GM19351 (cell line): Measurements from ENCODE around the gene RDH11.
"Not testable (repeated sequence)": the region's sequence is repeated elsewhere in the genome, so short reads cannot be mapped to it uniquely, and the experiment has no call there.

ENCODE experiments used
- ATAC-seq: cut with Tn5 transposase; IDR thresholded peaks from one replicate; pipeline ENCODE4 v1.9.1; 2021; ENCODE audit warnings: mild to moderate bottlenecking, moderate library complexity; ENCODE audit not compliant: unreplicated experiment

The RDH11 gene, protein sequence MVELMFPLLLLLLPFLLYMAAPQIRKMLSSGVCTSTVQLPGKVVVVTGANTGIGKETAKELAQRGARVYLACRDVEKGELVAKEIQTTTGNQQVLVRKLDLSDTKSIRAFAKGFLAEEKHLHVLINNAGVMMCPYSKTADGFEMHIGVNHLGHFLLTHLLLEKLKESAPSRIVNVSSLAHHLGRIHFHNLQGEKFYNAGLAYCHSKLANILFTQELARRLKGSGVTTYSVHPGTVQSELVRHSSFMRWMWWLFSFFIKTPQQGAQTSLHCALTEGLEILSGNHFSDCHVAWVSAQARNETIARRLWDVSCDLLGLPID

DNA sequence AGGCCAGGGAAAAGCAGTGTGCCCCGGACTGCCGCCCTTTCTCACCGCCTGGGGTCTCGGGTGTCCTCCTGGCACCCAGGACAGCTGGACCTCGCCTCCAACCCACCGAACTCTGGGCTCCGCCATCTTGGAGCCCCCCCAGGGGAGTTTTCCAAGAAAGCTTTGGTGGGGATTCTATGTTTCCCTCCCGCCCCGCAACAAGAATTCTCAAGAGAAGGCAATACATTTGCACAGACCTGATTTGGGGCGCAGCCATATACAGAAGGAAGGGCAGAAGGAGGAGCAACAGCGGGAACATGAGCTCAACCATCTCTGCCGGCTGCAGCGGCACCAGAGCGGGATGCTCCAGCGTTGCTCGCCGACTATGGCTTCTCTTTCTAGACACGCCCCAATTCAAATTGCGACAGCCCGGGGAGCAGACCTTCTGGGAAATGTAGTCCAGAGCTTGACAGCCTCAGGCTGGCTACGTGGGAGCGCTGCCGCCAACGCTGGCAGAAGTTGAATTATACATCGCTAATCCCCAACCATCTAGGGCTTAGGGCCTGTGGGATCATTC lies at the start of gene RDH11:
Gene RDH11, minus strand, starts transcription at position 371 of the 556 bp plus-strand sequence. Its CDS starts 61 bp downstream, at position 310.
- ATAC-seq = peak; percentile 82

DNA sequence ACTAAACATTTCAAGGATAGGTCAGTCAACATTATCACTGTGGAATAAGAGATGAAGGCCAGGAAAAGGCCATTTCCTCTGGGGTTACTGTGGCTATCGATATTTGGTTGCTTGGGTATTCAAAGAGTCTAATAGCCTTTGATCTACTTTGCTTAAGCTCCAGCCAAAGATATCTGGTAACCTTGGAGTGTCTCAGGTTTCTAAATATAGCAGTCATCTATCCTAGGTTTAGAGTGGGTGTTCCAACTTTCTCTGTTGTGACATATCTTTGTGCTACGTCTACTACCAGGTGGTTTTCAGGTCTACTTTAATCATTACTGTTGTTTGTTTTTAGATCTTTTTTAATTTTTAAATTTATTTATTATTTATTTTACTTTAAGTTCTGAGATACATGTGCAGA lies 48.5 kb upstream of the RDH11 start:
- ATAC-seq = no peak

DNA sequence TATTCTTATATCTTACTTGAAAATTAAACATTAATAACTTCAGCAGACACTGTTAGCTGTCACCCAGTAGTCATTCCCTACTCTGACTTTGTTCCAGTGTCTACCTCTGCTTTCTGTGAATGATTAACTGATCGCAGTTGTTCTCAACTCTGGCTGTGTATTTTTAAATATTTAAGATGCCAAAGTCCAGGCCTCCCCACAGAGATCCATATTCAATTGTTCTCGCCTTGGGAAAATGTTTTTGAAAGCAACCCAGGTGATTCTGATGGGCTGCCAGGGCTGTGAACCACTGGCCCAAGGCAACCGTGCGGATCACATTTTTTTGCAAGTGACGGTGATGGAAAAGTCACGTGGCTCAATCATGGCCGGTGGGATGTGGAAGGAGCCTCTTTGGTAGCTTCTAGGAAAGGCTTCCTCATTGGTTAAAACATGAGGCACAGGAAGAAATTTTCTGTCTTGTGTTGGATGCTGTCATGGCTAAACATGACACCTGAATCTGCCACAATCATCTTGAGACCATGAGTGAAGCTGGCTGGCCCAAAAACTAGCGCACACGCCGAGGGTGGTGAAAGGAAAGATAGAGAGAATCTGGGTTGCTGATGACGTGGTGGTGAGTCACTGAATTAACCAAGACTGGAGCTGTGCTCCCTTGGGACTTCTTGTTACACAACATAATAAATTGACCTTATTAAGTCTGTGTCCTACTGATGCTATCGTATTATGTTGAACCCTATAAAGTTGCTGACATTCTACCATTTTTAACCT lies 43.4 kb upstream of the RDH11 start:
- no peak for ATAC-seq

GRCh38 chr14:67736771-67737170 lies 41.2 kb upstream of the RDH11 start:
- ATAC-seq = no peak

DNA sequence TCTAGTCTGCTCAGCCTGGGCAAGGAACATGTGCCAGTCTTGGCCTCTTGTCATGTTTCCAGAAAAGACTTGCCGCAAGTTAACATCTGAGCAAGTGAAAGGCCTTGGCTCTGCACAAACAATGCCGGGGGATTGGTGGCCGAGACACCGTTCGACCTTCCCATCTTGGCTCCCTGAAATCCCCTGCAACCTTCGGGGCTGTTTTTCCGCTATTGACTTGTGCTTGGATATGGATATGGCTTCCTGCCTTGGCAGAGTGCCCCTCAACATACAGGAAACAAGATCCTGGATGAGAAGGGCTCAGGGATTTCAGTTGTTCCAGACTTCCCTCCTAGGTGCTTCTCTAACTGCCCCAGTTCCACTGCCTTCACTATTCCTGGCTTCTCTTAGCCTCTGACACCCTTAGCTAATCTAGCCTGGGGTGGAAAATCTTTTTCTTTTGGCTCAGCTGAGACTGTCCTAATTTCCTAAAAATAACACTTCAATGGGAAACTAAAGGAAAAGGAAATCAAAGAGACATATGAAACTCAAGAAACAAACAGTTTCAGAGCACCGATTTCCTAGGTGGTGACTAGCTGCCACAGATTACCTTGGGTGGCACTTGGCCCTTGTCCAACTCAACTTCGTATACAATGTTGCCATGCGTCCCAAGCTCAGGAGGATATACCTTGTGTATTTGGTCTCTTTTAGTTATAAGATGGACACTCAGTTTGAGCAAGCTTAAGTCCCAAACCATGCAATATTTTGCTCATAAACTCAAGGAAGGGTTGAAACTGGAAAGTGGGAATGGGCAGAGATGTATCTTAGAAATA lies 40.0 kb upstream of the RDH11 start:
- ATAC-seq = no peak

GRCh38 chr14:67734675-67735074 lies 39.1 kb upstream of the RDH11 start:
- ATAC-seq = no peak

DNA sequence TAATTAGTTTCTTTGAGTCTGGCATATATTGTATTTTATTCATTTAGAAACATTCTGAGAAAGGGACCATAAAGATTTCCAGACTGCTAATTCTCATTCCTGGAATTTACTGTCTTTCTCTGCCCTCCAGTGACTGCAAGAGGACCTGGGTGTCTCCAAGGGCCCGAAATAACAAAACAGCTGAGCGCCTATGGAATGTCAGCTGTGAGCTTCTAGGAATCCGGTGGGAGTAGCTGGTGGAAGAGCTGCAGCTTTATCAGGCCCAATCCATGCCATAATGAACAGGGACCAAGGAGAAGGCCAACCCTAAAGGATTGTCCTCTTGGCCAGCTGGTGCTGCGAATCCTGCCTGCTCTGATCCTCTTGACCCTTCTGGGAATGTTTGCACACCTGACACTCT lies 38.1 kb upstream of the RDH11 start:
- ATAC-seq = no peak

DNA sequence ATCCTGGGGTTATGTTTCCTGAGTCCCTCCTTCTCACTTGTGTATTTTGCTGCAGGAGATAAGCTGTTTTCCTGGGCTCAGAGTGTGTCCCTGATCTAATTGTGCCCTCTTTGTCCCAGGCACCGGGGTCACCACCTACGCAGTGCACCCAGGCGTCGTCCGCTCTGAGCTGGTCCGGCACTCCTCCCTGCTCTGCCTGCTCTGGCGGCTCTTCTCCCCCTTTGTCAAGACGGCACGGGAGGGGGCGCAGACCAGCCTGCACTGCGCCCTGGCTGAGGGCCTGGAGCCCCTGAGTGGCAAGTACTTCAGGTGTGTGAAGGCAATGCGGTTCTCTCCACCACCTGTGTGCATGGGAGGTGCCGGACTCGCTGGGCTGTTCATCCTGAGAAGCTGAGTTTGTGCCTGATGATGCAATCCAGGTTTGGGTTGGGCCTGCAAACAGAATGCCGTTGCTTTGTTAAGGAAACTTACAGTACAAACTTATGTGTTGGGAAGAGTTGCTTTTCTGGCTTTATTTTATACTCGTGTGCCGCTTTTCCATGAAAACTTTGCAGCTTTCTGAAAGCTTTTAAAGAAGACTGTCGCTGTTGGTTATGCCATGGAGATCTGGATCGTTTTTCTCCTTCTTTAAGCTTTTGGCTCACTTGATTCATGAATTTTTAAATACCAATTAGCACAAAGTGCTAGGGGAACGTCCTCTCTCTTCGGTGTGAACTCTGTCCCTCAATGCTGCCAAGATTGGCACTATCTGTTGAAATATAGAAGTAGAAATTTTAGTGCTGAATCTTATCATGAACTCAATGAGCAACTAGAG lies 33.7 kb upstream of the RDH11 start:
- no peak for ATAC-seq

- no peak for ATAC-seq
Measured at GRCh38 chr14:67728258-67728657, 32.7 kb upstream of the RDH11 start.

DNA sequence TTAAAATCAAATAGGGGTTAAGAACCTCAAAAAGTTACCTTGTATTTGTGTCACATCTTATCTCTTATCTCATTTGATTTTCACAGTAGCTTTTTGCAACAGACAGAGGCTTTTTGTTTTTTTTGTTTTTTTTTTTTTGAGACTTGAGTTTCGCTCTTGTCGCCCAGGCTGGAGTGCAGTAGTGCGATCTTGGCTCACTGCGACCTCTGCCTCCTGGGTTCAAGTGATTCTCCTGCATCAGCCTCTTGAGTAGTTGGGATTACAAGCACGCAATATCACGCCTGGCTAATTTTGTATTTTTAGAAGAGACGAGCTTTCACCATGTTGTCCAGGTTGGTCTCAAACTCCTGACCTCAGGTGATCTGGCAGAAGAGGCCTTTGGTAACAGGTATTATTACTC lies 31.8 kb upstream of the RDH11 start:
- no peak for ATAC-seq

GRCh38 chr14:67725171-67725570 lies 29.6 kb upstream of the RDH11 start:
- ATAC-seq = no peak

DNA sequence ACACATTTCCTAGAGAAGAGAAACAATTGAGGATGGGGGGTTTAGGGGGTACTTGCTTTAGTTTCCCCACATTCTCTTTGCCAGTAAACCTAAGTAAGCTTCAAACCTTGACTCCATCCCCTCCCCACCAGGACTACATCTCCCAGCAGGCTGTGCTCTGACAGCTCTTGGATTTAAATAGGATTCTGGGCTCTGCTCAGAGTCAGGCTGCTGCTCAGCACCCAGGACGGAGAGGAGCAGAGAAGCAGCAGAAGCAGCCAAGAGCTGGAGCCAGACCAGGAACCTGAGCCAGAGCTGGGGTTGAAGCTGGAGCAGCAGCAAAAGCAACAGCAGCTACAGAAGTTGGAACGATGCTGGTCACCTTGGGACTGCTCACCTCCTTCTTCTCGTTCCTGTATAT lies 26.7 kb upstream of the RDH11 start:
- ATAC-seq = no peak

DNA sequence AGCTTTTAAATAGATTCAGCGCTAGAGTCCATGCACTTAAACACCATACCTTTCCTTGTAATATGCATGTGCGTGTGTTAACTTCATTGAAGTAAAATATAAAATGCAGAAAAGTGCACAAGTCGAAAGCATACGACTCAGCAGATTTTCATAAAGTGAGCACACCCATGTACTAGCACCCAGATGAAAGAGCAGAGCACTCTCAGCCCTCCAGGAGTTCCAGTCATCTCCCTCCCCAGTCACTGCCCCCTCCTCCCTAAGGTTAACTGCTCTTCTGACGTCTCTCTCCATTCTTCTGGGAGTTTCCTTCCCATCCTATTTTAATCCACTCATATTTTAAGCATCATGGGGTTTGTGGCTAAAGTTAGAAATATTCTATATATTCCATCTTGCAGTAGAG lies 26.3 kb upstream of the RDH11 start:
- ATAC-seq = no peak

DNA sequence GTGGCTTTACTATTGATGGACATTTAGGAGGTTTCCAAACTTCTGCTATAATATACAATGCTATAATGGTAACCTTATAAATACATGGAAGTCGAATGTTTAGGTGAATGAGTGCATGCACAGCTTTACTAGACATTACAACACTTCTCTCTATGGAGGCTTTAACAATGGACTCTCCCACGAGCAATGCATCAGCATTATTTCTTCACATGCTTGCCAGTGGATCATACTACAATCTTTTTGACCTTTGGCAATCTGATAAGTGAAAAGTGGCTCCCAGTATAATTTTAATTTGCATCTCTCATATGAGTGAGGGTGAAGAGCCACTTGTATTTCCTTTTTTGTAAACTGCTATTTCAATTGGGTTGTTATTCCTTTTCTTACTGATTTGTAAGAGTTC lies 24.3 kb upstream of the RDH11 start:
- ATAC-seq = no peak

DNA sequence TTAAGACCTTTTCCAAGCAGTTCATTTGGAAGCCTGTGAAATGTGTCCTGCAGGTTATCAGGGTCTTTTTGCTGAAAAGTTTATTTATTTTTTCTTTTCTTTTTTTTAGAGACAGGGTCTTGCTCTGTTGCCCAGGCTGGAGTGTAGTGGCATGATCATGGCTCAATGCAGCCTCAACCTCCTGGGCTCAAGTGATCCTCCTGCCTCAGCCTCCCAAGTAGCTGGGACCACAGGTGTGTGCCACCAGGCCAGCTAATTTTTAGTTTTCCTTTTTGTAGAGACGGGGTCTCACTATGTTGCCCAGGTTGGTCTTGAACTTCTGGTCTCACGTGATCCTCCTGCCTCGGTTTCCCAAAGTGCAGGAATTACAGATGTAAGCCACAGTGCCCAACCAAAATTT lies 23.8 kb upstream of the RDH11 start:
- not testable (repeated sequence) for ATAC-seq

DNA sequence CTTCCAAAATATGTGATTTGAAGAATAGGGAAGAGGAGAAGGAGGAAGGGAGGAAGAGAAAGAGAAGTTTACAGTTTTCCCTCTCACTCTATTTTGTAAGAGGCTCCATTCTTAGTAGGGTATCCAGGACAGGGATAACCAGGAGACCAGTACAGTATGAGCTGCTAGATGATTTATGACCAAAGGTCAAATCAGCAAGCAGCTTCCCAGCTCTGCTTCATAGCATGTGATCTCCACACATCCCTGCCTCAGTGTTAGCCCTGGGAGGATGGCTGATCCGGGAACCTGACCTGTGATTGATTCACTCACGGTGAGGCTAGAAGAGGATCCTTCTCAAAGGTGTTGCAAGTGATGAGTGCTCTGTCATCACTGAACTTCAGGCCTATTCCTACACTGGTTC lies 22.7 kb upstream of the RDH11 start:
- no peak for ATAC-seq

GRCh38 chr14:67717048-67717447 lies 21.5 kb upstream of the RDH11 start:
- no peak for ATAC-seq

DNA sequence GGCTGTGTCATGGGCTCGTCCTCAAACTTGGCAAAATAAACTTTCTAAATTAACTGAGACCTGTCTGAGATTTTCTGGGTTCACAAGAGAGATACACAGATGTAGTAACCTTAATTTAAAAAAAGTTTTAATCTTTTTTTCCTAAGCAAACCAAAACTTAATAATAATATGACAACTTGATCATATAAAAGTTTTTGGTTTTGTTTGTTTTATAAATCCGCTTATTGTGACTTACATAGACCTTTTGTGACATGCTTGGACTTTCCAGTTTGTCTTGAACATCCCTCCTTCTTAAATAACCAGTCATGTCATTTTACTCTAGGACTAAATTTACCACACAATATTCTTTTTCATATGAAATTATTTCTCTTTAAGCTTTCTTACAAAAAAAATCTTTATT lies 14.6 kb upstream of the RDH11 start:
- ATAC-seq = no peak

- not testable (repeated sequence) for ATAC-seq
Measured at GRCh38 chr14:67709796-67710195, 14.2 kb upstream of the RDH11 start.

GRCh38 chr14:67709346-67709745 lies 13.8 kb upstream of the RDH11 start:
- ATAC-seq = not testable (repeated sequence)
